Hepatocyte (in vitro differentiated cells): ENCODE data around the gene C1orf50.
"Not testable (repeated sequence)": the region's sequence is repeated elsewhere in the genome, so short reads cannot be mapped to it uniquely, and the experiment has no call there.

Source experiments
- EZH2 ChIP-seq: fragments of 200-600 bp; sonication (generic); IDR thresholded peaks from 2 replicates; pipeline ENCODE4 v1.6.1; 2016; ENCODE audit warnings: antibody characterized with exemption, mild to moderate bottlenecking, borderline replicate concordance
- TF ChIP-seq, protein P1 (sequence below): fragments of 200-600 bp; sonication (generic); IDR thresholded peaks from 2 replicates; pipeline ENCODE4 v1.5.1; 2016; ENCODE audit warnings: antibody characterized with exemption, mild to moderate bottlenecking; ENCODE audit not compliant: poor library complexity

DNA sequence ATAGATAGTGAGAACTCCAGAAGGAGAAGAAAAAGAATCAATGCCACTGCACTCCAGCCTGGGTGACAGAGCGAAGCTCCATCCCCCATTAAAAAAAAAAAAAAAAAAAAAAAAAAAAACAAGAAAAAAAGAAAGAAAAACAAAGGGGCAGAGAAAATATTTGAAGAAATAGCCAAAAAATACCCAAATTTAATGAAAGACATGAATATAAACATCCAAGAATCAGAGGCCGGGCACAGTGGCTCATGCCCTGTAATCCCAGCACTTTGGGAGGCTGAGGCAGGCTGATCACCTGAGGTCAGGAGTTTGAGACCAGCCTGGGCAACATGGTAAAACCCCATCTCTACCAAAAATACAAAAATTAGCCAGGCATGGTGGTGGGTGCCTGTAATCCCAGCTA, 44.6 kb upstream of the C1orf50 start:
- TF ChIP-seq, protein P1, sequence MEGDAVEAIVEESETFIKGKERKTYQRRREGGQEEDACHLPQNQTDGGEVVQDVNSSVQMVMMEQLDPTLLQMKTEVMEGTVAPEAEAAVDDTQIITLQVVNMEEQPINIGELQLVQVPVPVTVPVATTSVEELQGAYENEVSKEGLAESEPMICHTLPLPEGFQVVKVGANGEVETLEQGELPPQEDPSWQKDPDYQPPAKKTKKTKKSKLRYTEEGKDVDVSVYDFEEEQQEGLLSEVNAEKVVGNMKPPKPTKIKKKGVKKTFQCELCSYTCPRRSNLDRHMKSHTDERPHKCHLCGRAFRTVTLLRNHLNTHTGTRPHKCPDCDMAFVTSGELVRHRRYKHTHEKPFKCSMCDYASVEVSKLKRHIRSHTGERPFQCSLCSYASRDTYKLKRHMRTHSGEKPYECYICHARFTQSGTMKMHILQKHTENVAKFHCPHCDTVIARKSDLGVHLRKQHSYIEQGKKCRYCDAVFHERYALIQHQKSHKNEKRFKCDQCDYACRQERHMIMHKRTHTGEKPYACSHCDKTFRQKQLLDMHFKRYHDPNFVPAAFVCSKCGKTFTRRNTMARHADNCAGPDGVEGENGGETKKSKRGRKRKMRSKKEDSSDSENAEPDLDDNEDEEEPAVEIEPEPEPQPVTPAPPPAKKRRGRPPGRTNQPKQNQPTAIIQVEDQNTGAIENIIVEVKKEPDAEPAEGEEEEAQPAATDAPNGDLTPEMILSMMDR = not testable (repeated sequence)
- TF ChIP-seq EZH2 = not testable (repeated sequence)
